HG03159 (cell line): ENCODE data around the gene PTS.

Source experiments
- ATAC-seq: cut with Tn5 transposase; IDR thresholded peaks from one replicate; pipeline ENCODE4 v1.9.1; 2021; ENCODE audit warnings: mild to moderate bottlenecking, moderate library complexity; ENCODE audit not compliant: unreplicated experiment

PTS gene

GRCh38 chr11:112221274-112221835 lies 4.9 kb upstream of the PTS start:
- no peak for ATAC-seq

GRCh38 chr11:112222303-112222702 lies 3.9 kb upstream of the PTS start:
- no peak for ATAC-seq

- ATAC-seq, result no peak
Measured at GRCh38 chr11:112223121-112223520, 3.1 kb upstream of the PTS start.

GRCh38 chr11:112223754-112224532 lies 2.3 kb upstream of the PTS start:
- ATAC-seq, result no peak

GRCh38 chr11:112225753-112226061 lies 521 bp upstream of the PTS start:
- no peak for ATAC-seq

GRCh38 chr11:112226831-112227401 lies 688 bp downstream of the PTS start:
- ATAC-seq, result peak; percentile 50

- ATAC-seq, result no peak
Measured at GRCh38 chr11:112227471-112227870, 1.2 kb downstream of the PTS start.

- no peak for ATAC-seq
Measured at GRCh38 chr11:112228706-112229105, 2.5 kb downstream of the PTS start.

GRCh38 chr11:112229159-112229558 lies 2.9 kb downstream of the PTS start:
- no peak for ATAC-seq

GRCh38 chr11:112229746-112230433 lies 3.7 kb downstream of the PTS start:
- ATAC-seq, result no peak

- no peak for ATAC-seq
Measured at GRCh38 chr11:112231952-112232351, 5.7 kb downstream of the PTS start.

- peak; percentile 52 for ATAC-seq
Measured at GRCh38 chr11:112235750-112236390, 9.6 kb downstream of the PTS start.

- ATAC-seq, result no peak
Measured at GRCh38 chr11:112237451-112237850, 11.2 kb downstream of the PTS start.

- ATAC-seq, result no peak
Measured at GRCh38 chr11:112238041-112238440, 11.8 kb downstream of the PTS start.

- no peak for ATAC-seq
Measured at GRCh38 chr11:112241486-112241885, 15.3 kb downstream of the PTS start.

GRCh38 chr11:112247201-112247600 lies 21.0 kb downstream of the PTS start:
- no peak for ATAC-seq

GRCh38 chr11:112248201-112248600 lies 22.0 kb downstream of the PTS start:
- no peak for ATAC-seq

- ATAC-seq, result no peak
Measured at GRCh38 chr11:112249871-112250610, 23.8 kb downstream of the PTS start.

GRCh38 chr11:112253605-112254242 lies 27.5 kb downstream of the PTS start:
- ATAC-seq, result no peak

- ATAC-seq, result no peak
Measured at GRCh38 chr11:112255067-112255720, 29.0 kb downstream of the PTS start.
